H1 (cell line): ENCODE data around the gene BCAS3. TPM values are rescaled to one million over a fixed set of nuclear protein-coding genes. Genes with fewer than 3 reads are reported as not detected.

Source experiments
- CTCF ChIA-PET: fragments of 300-600 bp; sonication (Branson Sonifier 250); formaldehyde crosslinking; loops from one replicate; lab custom pipeline; 2021; ENCODE audit not compliant: partially characterized antibody; lab: Charles Lee
- POLR2A ChIA-PET: fragments of 300-600 bp; sonication (Branson Sonifier 250); formaldehyde crosslinking; loops from one replicate; lab custom pipeline; 2021; ENCODE audit warnings: inconsistent platforms; ENCODE audit not compliant: partially characterized antibody; lab: Charles Lee
- DNase-seq, 2 experiments: peaks; one replicate each; pipeline versions ENCODE4 v3.0.0 to v3.0.0-alpha.2; 2010 to 2022; ENCODE audit warnings: low spot score in 2 of 2, low read depth in 1 of 2, mixed read lengths in 1 of 2
- FAIRE-seq: peaks from 2 replicates; lab custom pipeline; 2011; peaks lifted over from hg19 to GRCh38; lab: Jason Lieb, UNC
- H2AFZ ChIP-seq: 2 replicates; pipeline ENCODE4 v1.8.1; 2012; ENCODE audit warnings: low read length, inconsistent platforms
- H2AK5ac ChIP-seq: 2 replicates; pipeline ENCODE4 v1.6.1; 2013; ENCODE audit warnings: low read depth, low read length
- H2BK120ac ChIP-seq: replicated peaks from 2 replicates; pipeline ENCODE3; 2013; ENCODE audit warnings: low read depth, low read length, inconsistent platforms
- H2BK12ac ChIP-seq: 2 replicates; pipeline ENCODE4 v1.6.1; 2013; ENCODE audit warnings: low read depth, low read length
- H2BK15ac ChIP-seq: 2 replicates; pipeline ENCODE4 v1.6.1; 2013; ENCODE audit warnings: low read length
- H2BK20ac ChIP-seq: 2 replicates; pipeline ENCODE4 v1.6.1; 2013; ENCODE audit warnings: low read length
- H2BK5ac ChIP-seq: 2 replicates; pipeline ENCODE4 v1.6.1; 2013; ENCODE audit warnings: low read depth, low read length
- H3K14ac ChIP-seq: 2 replicates; pipeline ENCODE4 v1.6.1; 2013; ENCODE audit warnings: inconsistent platforms; ENCODE audit not compliant: insufficient read length
- H3K18ac ChIP-seq: 2 replicates; pipeline ENCODE4 v1.6.1; 2013; ENCODE audit warnings: low read length; ENCODE audit errors: extremely low read depth
- H3K23ac ChIP-seq: 2 replicates; pipeline ENCODE4 v1.6.1; 2013; ENCODE audit warnings: inconsistent platforms; ENCODE audit not compliant: insufficient read length
- H3K23me2 ChIP-seq: 2 replicates; pipeline ENCODE4 v1.6.1; 2013; ENCODE audit warnings: low read depth, low read length
- H3K27ac ChIP-seq: 2 replicates; pipeline ENCODE4 v1.6.1; 2011; ENCODE audit warnings: low read depth, low read length, inconsistent platforms
- H3K27me3 ChIP-seq, 4 experiments: replicated peaks in 1 of 4; 1 replicate in 1 of 4; 2 replicates in 3 of 4; pipeline versions ENCODE4 v1.6.1 to v1.8.1; 2011 to 2013; ENCODE audit warnings: low read length in 3 of 4, mild to moderate bottlenecking in 3 of 4, inconsistent platforms in 2 of 4, mixed read lengths in 2 of 4, moderate library complexity in 1 of 4; ENCODE audit not compliant: control insufficient read depth in 3 of 4, insufficient read depth in 3 of 4; ENCODE audit errors: extremely low read depth in 1 of 4
- H3K36me3 ChIP-seq, 4 experiments: 2 replicates each; pipeline versions ENCODE4 v1.6.1 to v1.8.1; 2011 to 2013; ENCODE audit warnings: mild to moderate bottlenecking in 4 of 4, low read length in 3 of 4, moderate library complexity in 2 of 4, control low read depth in 1 of 4, inconsistent platforms in 1 of 4; ENCODE audit not compliant: insufficient read depth in 4 of 4, control insufficient read depth in 2 of 4
- H3K4ac ChIP-seq: replicated peaks from 2 replicates; pipeline ENCODE3; 2013; ENCODE audit warnings: low read length, low read depth, mixed read lengths, inconsistent platforms; ENCODE audit not compliant: insufficient read length
- H3K4me1 ChIP-seq, 4 experiments: replicated peaks in 1 of 4; 1 replicate in 1 of 4; 2 replicates in 3 of 4; pipeline versions ENCODE4 v1.6.1 to v1.8.1; 2011 to 2013; ENCODE audit warnings: low read length in 3 of 4, inconsistent platforms in 2 of 4, mixed read lengths in 1 of 4; ENCODE audit not compliant: insufficient read depth in 4 of 4, control insufficient read depth in 3 of 4
- H3K4me2 ChIP-seq, 2 experiments: 2 replicates each; pipeline versions ENCODE4 v1.6.1 to v1.8.1; 2011 to 2013; ENCODE audit warnings: low read depth in 2 of 2, low read length in 2 of 2, control low read depth in 1 of 2, inconsistent platforms in 1 of 2, mild to moderate bottlenecking in 1 of 2; ENCODE audit not compliant: insufficient read depth in 1 of 2
- H3K4me3 ChIP-seq, 4 experiments: fragments of 200-600, 300-600 bp in 1 of 4; sonication (generic), shearing (Covaris generic), sonication (Bioruptor Twin) in 1 of 4; 2 replicates each; pipeline versions ENCODE4 v1.5.1 to v1.8.1; 2011 to 2016; ENCODE audit warnings: low read length in 4 of 4, low read depth in 3 of 4, control low read depth in 2 of 4, inconsistent platforms in 2 of 4, mild to moderate bottlenecking in 2 of 4, mixed read lengths in 1 of 4, moderate library complexity in 1 of 4; ENCODE audit not compliant: insufficient read depth in 2 of 4; ENCODE audit errors: extremely low read depth in 1 of 4
- H3K56ac ChIP-seq: replicated peaks from 2 replicates; pipeline ENCODE3; 2013; ENCODE audit warnings: low read depth, mild to moderate bottlenecking, mixed read lengths, low read length, inconsistent platforms; ENCODE audit not compliant: insufficient read length
- H3K79me1 ChIP-seq: 2 replicates; pipeline ENCODE4 v1.6.1; 2013; ENCODE audit warnings: low read depth, low read length, control low read depth
- H3K79me2 ChIP-seq, 2 experiments: 2 replicates each; pipeline versions ENCODE4 v1.6.1 to v1.8.1; 2012 to 2013; ENCODE audit warnings: low read length in 2 of 2, mild to moderate bottlenecking in 2 of 2, inconsistent platforms in 1 of 2; ENCODE audit not compliant: insufficient read depth in 2 of 2, control insufficient read depth in 1 of 2
- H3K9ac ChIP-seq, 4 experiments: replicated peaks in 1 of 4; 1 replicate in 1 of 4; 2 replicates in 3 of 4; pipeline versions ENCODE4 v1.6.1 to v1.8.1; 2011 to 2013; ENCODE audit warnings: low read depth in 3 of 4, low read length in 3 of 4, control low read depth in 2 of 4, mild to moderate bottlenecking in 2 of 4, moderate library complexity in 2 of 4, inconsistent platforms in 1 of 4; ENCODE audit errors: extremely low read depth in 1 of 4
- H3K9me3 ChIP-seq, 2 experiments: 2 replicates each; pipeline versions ENCODE4 v1.6.1 to v1.8.1; 2012 to 2013; ENCODE audit warnings: mild to moderate bottlenecking in 2 of 2, moderate library complexity in 2 of 2, control low read depth in 1 of 2, inconsistent platforms in 1 of 2, low read depth in 1 of 2, low read length in 1 of 2, mixed read lengths in 1 of 2; ENCODE audit not compliant: insufficient read depth in 2 of 2
- H4K20me1 ChIP-seq, 2 experiments: replicated peaks in 1 of 2; 2 replicates each; pipeline versions ENCODE3 to v1.8.1; 2011 to 2013; ENCODE audit warnings: inconsistent platforms in 2 of 2, low read length in 2 of 2, mild to moderate bottlenecking in 1 of 2; ENCODE audit not compliant: insufficient read depth in 2 of 2, control insufficient read depth in 1 of 2
- H4K5ac ChIP-seq: 2 replicates; pipeline ENCODE4 v1.6.1; 2013; ENCODE audit warnings: low read length, low read depth, mixed read lengths, inconsistent platforms; ENCODE audit not compliant: insufficient read length
- H4K8ac ChIP-seq: 2 replicates; pipeline ENCODE4 v1.8.0; 2013; ENCODE audit warnings: mild to moderate bottlenecking, moderate library complexity, low read length, inconsistent platforms; ENCODE audit not compliant: insufficient read depth; ENCODE audit errors: extremely low read depth
- H4K91ac ChIP-seq: replicated peaks from 2 replicates; pipeline ENCODE3; 2013; ENCODE audit warnings: low read length, mixed read lengths, inconsistent platforms; ENCODE audit not compliant: insufficient read length
- CBX5 ChIP-seq: fragments of 300-800, 300-1000 bp; sonication (generic); IDR thresholded peaks from 2 replicates; pipeline ENCODE4 v1.7.1; 2016; ENCODE audit warnings: antibody characterized with exemption, low read length, low read depth
- CREB1 ChIP-seq: IDR thresholded peaks from 2 replicates; pipeline ENCODE4 v1.6.1; 2012; ENCODE audit warnings: inconsistent platforms
- POU5F1 ChIP-seq: IDR thresholded peaks from 2 replicates; pipeline ENCODE4 v1.6.1; 2011; ENCODE audit warnings: low read depth, mild to moderate bottlenecking, low read length, moderate library complexity
- TAF1 ChIP-seq: IDR thresholded peaks from 2 replicates; pipeline ENCODE4 v1.6.1; 2011; ENCODE audit warnings: mild to moderate bottlenecking, low read depth, low read length
- WGBS, 2 experiments: shearing (Covaris generic) in 1 of 2; methylation state at CpG; one replicate each; pipeline versions ENCODE4 v1.1.6 to v1.1.7; 2013 to 2015; ENCODE audit warnings: low lambda C conversion rate in 2 of 2, mixed read lengths in 2 of 2, inconsistent platforms in 1 of 2, low coverage in 1 of 2, missing lambda C conversion rate in 1 of 2; ENCODE audit not compliant: insufficient replicate concordance in 2 of 2, insufficient coverage in 1 of 2, insufficient read length in 1 of 2; ENCODE audit errors: extremely low coverage in 1 of 2, missing lambda C conversion rate in 1 of 2; 5-methylcytosine and 5-hydroxymethylcytosine counted together
- polyA plus RNA-seq, 7 experiments: library from polyadenylated mRNA; depleted of rRNA in 3 of 7; stranded (reverse) in 5 of 7; unstranded in 2 of 7; fragments of >200 nt in 5 of 7; fragments of 200-250 nt in 2 of 7; gene quantifications; 1 replicate in 5 of 7; 2 replicates in 1 of 7; 4 replicates in 1 of 7; pipeline versions ENCODE4 v1.2.1 to v1.2.3, GENCODE V29; 2011 to 2013; ENCODE audit warnings: missing spikeins in 2 of 7, mixed read lengths in 2 of 7
- total RNA-seq: library from RNA; stranded (reverse); fragmentation: NEBNext Ultra II Directional; extraction: Animal tissue kit (Norgen Biotek cat#: 25700); gene quantifications from 2 replicates; pipeline ENCODE4 v1.2.1, GENCODE V29; 2021

Gene BCAS3
- total and polyA plus RNA-seq, 2 of the 8 experiments (the other 6 are each of a cell fraction or from before 2014, with no cell fraction given), result 9.9 to 13.3 TPM

DNA sequence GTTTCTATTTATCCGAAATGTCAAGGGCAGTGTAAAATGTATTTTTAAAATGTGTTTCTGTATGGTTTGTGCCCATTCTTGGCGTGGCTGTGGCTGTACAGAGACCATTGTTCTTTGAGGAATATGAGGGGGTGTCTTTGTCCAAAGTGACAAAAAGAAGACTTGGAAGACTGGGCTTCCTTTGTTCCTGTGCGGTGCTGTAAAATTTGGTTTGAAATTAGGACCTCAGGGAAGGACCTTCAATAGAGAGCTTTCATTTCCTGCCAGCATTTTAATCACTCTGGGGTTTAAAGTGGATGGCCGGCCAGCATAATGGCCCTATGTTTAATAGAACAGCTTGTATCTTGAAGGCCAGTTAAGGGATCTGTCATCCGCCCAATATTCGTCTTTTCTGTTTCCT is 531.9 kb downstream of the BCAS3 start:
- H3K18ac ChIP-seq, result no peak overlapping the region
- no peaks in the 10 kb centered on the region for H4K20me1 ChIP-seq
- no peaks in the 10 kb centered on the region for H3K79me1 ChIP-seq
- H4K91ac ChIP-seq, result no peak overlapping the region
- H3K4me3 ChIP-seq, result no peak overlapping the region
- H3K27ac ChIP-seq, result no peak overlapping the region
- H3K36me3 ChIP-seq, result no peaks in the 10 kb centered on the region
- H2AK5ac ChIP-seq, result no peak overlapping the region
- no peaks in the 10 kb centered on the region for H3K9me3 ChIP-seq
- CTCF ChIA-PET, result interaction anchor here (0.6 to 1.1 kb wide), 2 partner anchors 43 to 64 kb away, joined by 3 read pairs; no protein-coding TSS in a partner anchor
- H3K4me2 ChIP-seq, result no peak overlapping the region
- no peak overlapping the region for H2BK15ac ChIP-seq
- peaks cover 0 to 5% (median 3%) of the 10 kb centered on the region in 4 experiments; a peak in 3 of 7 replicates for H3K4me1 ChIP-seq
- FAIRE-seq (no peak), DNase-seq (no peak)
- H4K5ac ChIP-seq, result no peak overlapping the region
- H3K27me3 ChIP-seq, result no peaks in the 10 kb centered on the region
- H3K14ac ChIP-seq, result no peak overlapping the region
- POLR2A ChIA-PET, result no interaction called here
- H2BK12ac ChIP-seq, result no peak overlapping the region
- H3K23ac ChIP-seq, result no peak overlapping the region
- no peak for TF ChIP-seq POU5F1
- TF ChIP-seq TAF1, result no peak
- no peak for TF ChIP-seq CBX5
- TF ChIP-seq CREB1, result no peak
- H3K56ac ChIP-seq, result no peak overlapping the region
- no peak overlapping the region for H4K8ac ChIP-seq
- WGBS, 2 experiments, result 67% methylated on average over 6 of the region's 6 CpGs; no CpG with 5 or more reads in 1 of the 2 experiments
- no peaks in the 10 kb centered on the region for H3K23me2 ChIP-seq
- no peaks in the 10 kb centered on the region for H3K79me2 ChIP-seq
- no peak overlapping the region for H3K9ac ChIP-seq
- no peak overlapping the region for H2AFZ ChIP-seq
- H2BK120ac ChIP-seq, result no peak overlapping the region
- H2BK20ac ChIP-seq, result no peak overlapping the region
- H2BK5ac ChIP-seq, result no peak overlapping the region
- no peak overlapping the region for H3K4ac ChIP-seq
